ENCODE measurements around the gene NELFB.

Gene NELFB

GRCh38 chr9:137214620-137215019 lies 40.5 kb upstream of the NELFB start:
- no peak overlapping the region for H3K4me3 ChIP-seq (replicated peaks; ENCODE audit: low read depth, low read length)
- H3K36me3 ChIP-seq (ENCODE audit: control insufficient read depth, insufficient read depth, low read length) = peaks cover 10% of the 10 kb centered on the region
- DNase-seq (ENCODE audit: extremely low read depth, insufficient read length) = no peak
- TF ChIP-seq CTCF (IDR thresholded peaks at IDR 0.05; ENCODE audit: insufficient read depth, low read length, poor library complexity, severe bottlenecking) = no peak
- H3K27me3 ChIP-seq (replicated peaks; ENCODE audit: control insufficient read depth, insufficient read depth, low read length) = no peaks in the 10 kb centered on the region

GRCh38 chr9:137215196-137215986 lies 39.7 kb upstream of the NELFB start:
- DNase-seq (ENCODE audit: extremely low read depth, insufficient read length) = no peak
- TF ChIP-seq CTCF (IDR thresholded peaks at IDR 0.05; ENCODE audit: insufficient read depth, low read length, poor library complexity, severe bottlenecking) = no peak
- H3K36me3 ChIP-seq (ENCODE audit: control insufficient read depth, insufficient read depth, low read length) = peaks cover 10% of the 10 kb centered on the region
- no peak overlapping the region for H3K4me3 ChIP-seq (replicated peaks; ENCODE audit: low read depth, low read length)
- H3K27me3 ChIP-seq (replicated peaks; ENCODE audit: control insufficient read depth, insufficient read depth, low read length) = no peaks in the 10 kb centered on the region

- no peak for TF ChIP-seq CTCF (IDR thresholded peaks at IDR 0.05; ENCODE audit: insufficient read depth, low read length, poor library complexity, severe bottlenecking)
- Histone ChIP-seq H3K27me3 (replicated peaks; ENCODE audit: control insufficient read depth, insufficient read depth, low read length) (no peaks in the 10 kb centered on the region), H3K4me3 (replicated peaks; ENCODE audit: low read depth, low read length) (no peak overlapping the region), H3K36me3 (ENCODE audit: control insufficient read depth, insufficient read depth, low read length) (peaks cover 10% of the 10 kb centered on the region)
- no peak for DNase-seq (ENCODE audit: extremely low read depth, insufficient read length)
Observed at GRCh38 chr9:137216188-137216965, 38.8 kb upstream of the NELFB start.

- no peak for TF ChIP-seq CTCF (IDR thresholded peaks at IDR 0.05; ENCODE audit: insufficient read depth, low read length, poor library complexity, severe bottlenecking)
- no peak for DNase-seq (ENCODE audit: extremely low read depth, insufficient read length)
- no peaks in the 10 kb centered on the region for H3K27me3 ChIP-seq (replicated peaks; ENCODE audit: control insufficient read depth, insufficient read depth, low read length)
- H3K4me3 ChIP-seq (replicated peaks; ENCODE audit: low read depth, low read length) = no peak overlapping the region
- H3K36me3 ChIP-seq (ENCODE audit: control insufficient read depth, insufficient read depth, low read length) = peaks cover 10% of the 10 kb centered on the region
Observed at GRCh38 chr9:137217276-137218211, 37.6 kb upstream of the NELFB start.

GRCh38 chr9:137218212-137218753 lies 36.8 kb upstream of the NELFB start:
- H3K36me3 ChIP-seq (ENCODE audit: control insufficient read depth, insufficient read depth, low read length) = peaks cover 10% of the 10 kb centered on the region
- no peaks in the 10 kb centered on the region for H3K27me3 ChIP-seq (replicated peaks; ENCODE audit: control insufficient read depth, insufficient read depth, low read length)
- no peak for TF ChIP-seq CTCF (IDR thresholded peaks at IDR 0.05; ENCODE audit: insufficient read depth, low read length, poor library complexity, severe bottlenecking)
- DNase-seq (ENCODE audit: extremely low read depth, insufficient read length) = no peak
- no peak overlapping the region for H3K4me3 ChIP-seq (replicated peaks; ENCODE audit: low read depth, low read length)
